ENCODE measurements around the gene IDE. TPM values are rescaled to one million over a fixed set of nuclear protein-coding genes. Genes with fewer than 3 reads are reported as not detected.

Gene IDE
- total RNA-seq, 1 donor from 2014 or later: 51.1 TPM

- TF ChIP-seq CTCF (conservative IDR thresholded peaks at IDR 0.05): no peak
- no peaks in the 10 kb centered on the region for H3K9me3 Mint-ChIP-seq
- no peak overlapping the region for H3K27ac Mint-ChIP-seq (ENCODE audit: unreplicated experiment)
Measured at GRCh38 chr10:92530421-92530820, 43.5 kb downstream of the IDE start.

GRCh38 chr10:92527716-92528115 is 46.2 kb downstream of the IDE start:
- H3K9me3 Mint-ChIP-seq: no peaks in the 10 kb centered on the region

More at GRCh38 chr10:92530421-92530820, 43.5 kb downstream of the IDE start:
- Mint-ChIP-seq H3K4me3 (no peak overlapping the region), H3K36me3 (ENCODE audit: low read depth) (peaks cover 8% of the 10 kb centered on the region), H3K4me1 (no peaks in the 10 kb centered on the region), H3K27me3 (ENCODE audit: low read depth) (no peaks in the 10 kb centered on the region)
- DNase-seq (ENCODE audit: low read depth, low spot score): no peak

GRCh38 chr10:92523639-92524038 is 50.3 kb downstream of the IDE start:
- no peak overlapping the region for H3K4me3 Mint-ChIP-seq
- no peak for DNase-seq (ENCODE audit: low read depth, low spot score)
- H3K4me1 Mint-ChIP-seq: peaks cover 4% of the 10 kb centered on the region
- no peaks in the 10 kb centered on the region for H3K9me3 Mint-ChIP-seq
- no peaks in the 10 kb centered on the region for H3K36me3 Mint-ChIP-seq (ENCODE audit: low read depth)
- no peak overlapping the region for H3K27ac Mint-ChIP-seq (ENCODE audit: unreplicated experiment)
- H3K27me3 Mint-ChIP-seq (ENCODE audit: low read depth): no peaks in the 10 kb centered on the region
- TF ChIP-seq CTCF (conservative IDR thresholded peaks at IDR 0.05): no peak

More at GRCh38 chr10:92527716-92528115, 46.2 kb downstream of the IDE start:
- no peak for DNase-seq (ENCODE audit: low read depth, low spot score)
- H3K36me3 Mint-ChIP-seq (ENCODE audit: low read depth): peaks cover 5% of the 10 kb centered on the region
- H3K4me1 Mint-ChIP-seq: peaks cover 4% of the 10 kb centered on the region
- no peak for TF ChIP-seq CTCF (conservative IDR thresholded peaks at IDR 0.05)
- H3K27me3 Mint-ChIP-seq (ENCODE audit: low read depth): no peaks in the 10 kb centered on the region
- no peak overlapping the region for H3K27ac Mint-ChIP-seq (ENCODE audit: unreplicated experiment)
- H3K4me3 Mint-ChIP-seq: no peak overlapping the region

DNA sequence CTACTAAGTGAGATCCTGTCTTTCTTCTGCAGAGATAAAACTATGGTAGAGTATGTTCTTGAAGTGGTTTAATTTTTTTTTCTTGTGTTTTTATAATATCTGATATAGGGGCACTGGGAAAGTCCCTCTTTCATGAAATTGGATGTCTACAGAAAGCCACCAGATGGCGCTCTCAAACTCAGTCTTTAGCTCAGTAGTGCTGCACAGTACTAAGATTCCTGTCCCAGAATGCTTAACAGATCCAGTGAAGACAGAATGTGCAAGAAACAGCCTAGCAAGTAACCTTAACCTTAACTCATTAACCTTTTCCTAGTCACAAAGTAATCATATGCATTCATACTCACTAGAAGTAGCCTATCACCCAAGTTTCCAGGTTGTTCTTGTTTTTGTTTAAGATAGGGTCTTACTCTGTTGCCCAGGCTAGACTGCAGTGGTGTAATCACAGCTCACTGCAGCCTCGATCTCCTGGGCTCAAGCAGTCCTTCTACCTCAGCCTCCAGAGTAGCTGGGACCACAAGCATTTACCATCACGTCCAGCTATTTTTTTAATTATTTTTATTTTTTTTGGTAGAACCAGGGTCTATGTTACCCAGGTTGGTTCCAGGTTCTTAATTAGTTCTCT is 56.7 kb downstream of the IDE start:
- Mint-ChIP-seq H3K4me1 (no peaks in the 10 kb centered on the region), H3K4me3 (no peak overlapping the region), H3K27me3 (ENCODE audit: low read depth) (no peaks in the 10 kb centered on the region), H3K9me3 (no peaks in the 10 kb centered on the region), H3K36me3 (ENCODE audit: low read depth) (peaks cover under 1% of the 10 kb centered on the region), H3K27ac (ENCODE audit: unreplicated experiment) (no peak overlapping the region)
- DNase-seq (ENCODE audit: low read depth, low spot score): peak; percentile 59
- TF ChIP-seq CTCF (conservative IDR thresholded peaks at IDR 0.05): peak; percentile 91

- H3K9me3 Mint-ChIP-seq: no peaks in the 10 kb centered on the region
- H3K4me1 Mint-ChIP-seq: no peaks in the 10 kb centered on the region
Measured at GRCh38 chr10:92508866-92509265, 65.0 kb downstream of the IDE start.

More at GRCh38 chr10:92508866-92509265, 65.0 kb downstream of the IDE start:
- no peak for TF ChIP-seq CTCF (conservative IDR thresholded peaks at IDR 0.05)
- no peak overlapping the region for H3K4me3 Mint-ChIP-seq
- H3K27ac Mint-ChIP-seq (ENCODE audit: unreplicated experiment): no peak overlapping the region
- no peaks in the 10 kb centered on the region for H3K27me3 Mint-ChIP-seq (ENCODE audit: low read depth)
- DNase-seq (ENCODE audit: low read depth, low spot score): no peak
- H3K36me3 Mint-ChIP-seq (ENCODE audit: low read depth): peaks cover 15% of the 10 kb centered on the region
